Upper lobe of left lung (tissue), 4 donors: Measurements from ENCODE around the gene GYPE.
"Not testable (repeated sequence)": the region's sequence is repeated elsewhere in the genome, so short reads cannot be mapped to it uniquely, and the experiment has no call there.

ENCODE experiments used
- CTCF ChIP-seq, 6 experiments: fragments of 450-650 bp in 4 of 6; fragments of 200-600 bp in 2 of 6; sonication (generic) in 2 of 6; IDR thresholded peaks; one replicate each; pipeline ENCODE4 v1.5.1; 2016 to 2019; ENCODE audit warnings: antibody characterized with exemption in 6 of 6
- POLR2A ChIP-seq, 4 donors: fragments of 450-650 bp; IDR thresholded peaks; one replicate each; pipeline ENCODE4 v1.5.1; 2016 to 2017; ENCODE audit warnings: antibody characterized with exemption in 4 of 4, mild to moderate bottlenecking in 2 of 4

DNA sequence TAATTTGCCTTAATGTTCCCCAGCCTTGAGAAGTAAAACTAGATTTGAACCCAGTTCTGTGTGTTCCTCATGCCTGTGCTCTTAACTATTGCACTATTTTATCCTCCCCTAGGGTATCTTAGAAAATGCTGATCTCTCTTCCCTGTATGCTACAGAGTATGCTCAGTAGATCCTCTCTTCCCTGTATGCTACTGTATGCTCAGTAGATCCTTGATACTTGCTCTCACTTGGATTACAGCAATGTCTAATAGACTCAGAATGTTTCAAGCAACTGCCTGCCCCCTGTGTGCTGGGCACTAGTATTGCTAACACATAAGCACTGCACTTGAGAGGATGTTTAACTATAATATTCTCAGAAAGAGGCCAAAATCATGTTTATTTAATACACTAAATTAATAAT, 928 bp downstream of the GYPE start:
- TF ChIP-seq POLR2A, CTCF (IDR thresholded peaks at IDR 0.05): not testable (repeated sequence)
